Psoas muscle (tissue), 8 donors: ENCODE measurements around the gene USP28. TPM values are rescaled to one million over a fixed set of nuclear protein-coding genes. Genes with fewer than 3 reads are reported as not detected.
"Not testable (repeated sequence)": the region's sequence is repeated elsewhere in the genome, so short reads cannot be mapped to it uniquely, and the experiment has no call there.

Experiments used
- ATAC-seq, 4 donors: fragments of 200-7000 bp; cut with Tn5 transposase; one replicate each; pipeline ENCODE4 v1.9.1; 2020; ENCODE audit warnings: moderate library complexity in 3 of 4, mild to moderate bottlenecking in 2 of 4
- DNase-seq, 2 donors: peaks; one replicate each; pipeline ENCODE4 v3.0.0-alpha.2; 2020
- H3K27ac ChIP-seq: fragments of 200-600 bp; one replicate; pipeline ENCODE4 v1.8.0; 2022
- H3K27me3 ChIP-seq, 3 donors: fragments of 200-600 bp in 1 of 3; one replicate each; pipeline versions ENCODE4 v1.6.1 to v1.8.0; 2013 to 2022; ENCODE audit warnings: low read length in 2 of 3, mild to moderate bottlenecking in 2 of 3, moderate library complexity in 1 of 3; ENCODE audit not compliant: insufficient read depth in 3 of 3
- H3K36me3 ChIP-seq, 2 donors: fragments of 200-600 bp in 1 of 2; one replicate each; pipeline versions ENCODE4 v1.6.1 to v1.8.0; 2013 to 2022; ENCODE audit warnings: low read depth in 1 of 2, mild to moderate bottlenecking in 1 of 2, moderate library complexity in 1 of 2; ENCODE audit not compliant: insufficient read depth in 1 of 2
- H3K4me1 ChIP-seq: fragments of 200-600 bp; one replicate; pipeline ENCODE4 v1.8.0; 2022
- H3K4me3 ChIP-seq: fragments of 200-600 bp; one replicate; pipeline ENCODE4 v1.8.0; 2022; ENCODE audit warnings: mild to moderate bottlenecking
- H3K9me3 ChIP-seq: fragments of 200-600 bp; one replicate; pipeline ENCODE4 v1.8.0; 2022
- WGBS, 3 donors: extraction: QIAGEN DNeasy Blood & Tissue Kit; methylation state at CpG; one replicate each; pipeline versions ENCODE4 v1.1.6 to v1.1.7; 2013; 5-methylcytosine and 5-hydroxymethylcytosine counted together
- intact Hi-C, 2 donors: fragments of 100-400 bp; cut with DNase I; formaldehyde crosslinking; loops; one replicate each; pipeline versions ENCODE4 v1.11.0 to v1.14.2; 2022
- polyA plus RNA-seq, 3 donors: library from polyadenylated mRNA; stranded (reverse); fragments of 200-250 nt; gene quantifications; one replicate each; pipeline ENCODE4 v1.2.3, GENCODE V29; 2013
- total RNA-seq, 4 donors: library from RNA; stranded (reverse); fragmentation: NEBNext Ultra II Directional in 2 of 4; extraction: Animal tissue kit (Norgen Biotek cat#: 25700) in 2 of 4; gene quantifications; one replicate each; pipeline versions ENCODE4 v1.2.1 to v1.2.4, GENCODE V29; 2021 to 2023
- TF ChIP-seq, protein P1 (sequence below): fragments of 200-600 bp; IDR thresholded peaks from one replicate; pipeline ENCODE4 v1.8.0; 2022; ENCODE audit warnings: antibody characterized with exemption
- donor health status: healthy with polysubstance abuse.
- donor health status: DM: no; HTN: no; CAD: no; lungs with moderate emphysema.
- donor health status: Bipolar disorder and iron deficiency.
- donor health status: healthy.
- donor health status: DM: yes; HTN: yes; CAD: no.
- donor health status: DM: no; HTN: no; CAD: no.
- donor health status: DM: no; HTN: no; CAD: no.
- donor health status: DM: yes; HTN: yes; CAD: no.

Gene USP28
- total and polyA plus RNA-seq, 7 donors = 35.4 to 224 (median 112) TPM

DNA sequence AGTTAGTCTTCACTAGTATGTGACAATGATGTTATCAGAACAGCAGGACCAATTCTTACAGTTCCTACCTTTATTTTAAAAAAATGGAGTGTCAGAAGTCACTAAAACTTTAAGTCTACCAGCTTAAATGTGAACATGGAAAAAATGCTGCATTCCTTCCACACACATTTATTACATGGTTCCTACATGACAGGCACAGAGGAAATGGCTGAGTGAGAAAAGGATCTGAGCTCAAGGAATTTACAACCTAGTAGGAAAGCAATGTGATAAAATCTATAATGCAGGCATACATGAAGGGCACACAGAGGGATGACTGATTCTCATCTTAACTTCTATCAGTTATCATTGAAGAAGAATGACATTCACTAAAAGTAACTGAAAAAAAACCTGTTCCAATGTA is 72.8 kb downstream of the USP28 start:
- H3K36me3 ChIP-seq = peaks cover 19 to 98% of the 10 kb centered on the region in 2 donors
- no peak for DNase-seq
- no peaks in the 10 kb centered on the region for H3K27me3 ChIP-seq
- H3K4me3 ChIP-seq = no peak overlapping the region
- no peak for ATAC-seq
- intact Hi-C loops = loop anchor here in 1 of 2 donors (5.0 kb wide), 1 partner anchor 460 kb away; no protein-coding TSS in a partner anchor
- H3K4me1 ChIP-seq = no peaks in the 10 kb centered on the region
- no peaks in the 10 kb centered on the region for H3K9me3 ChIP-seq
- no peak overlapping the region for H3K27ac ChIP-seq
- TF ChIP-seq, protein P1, sequence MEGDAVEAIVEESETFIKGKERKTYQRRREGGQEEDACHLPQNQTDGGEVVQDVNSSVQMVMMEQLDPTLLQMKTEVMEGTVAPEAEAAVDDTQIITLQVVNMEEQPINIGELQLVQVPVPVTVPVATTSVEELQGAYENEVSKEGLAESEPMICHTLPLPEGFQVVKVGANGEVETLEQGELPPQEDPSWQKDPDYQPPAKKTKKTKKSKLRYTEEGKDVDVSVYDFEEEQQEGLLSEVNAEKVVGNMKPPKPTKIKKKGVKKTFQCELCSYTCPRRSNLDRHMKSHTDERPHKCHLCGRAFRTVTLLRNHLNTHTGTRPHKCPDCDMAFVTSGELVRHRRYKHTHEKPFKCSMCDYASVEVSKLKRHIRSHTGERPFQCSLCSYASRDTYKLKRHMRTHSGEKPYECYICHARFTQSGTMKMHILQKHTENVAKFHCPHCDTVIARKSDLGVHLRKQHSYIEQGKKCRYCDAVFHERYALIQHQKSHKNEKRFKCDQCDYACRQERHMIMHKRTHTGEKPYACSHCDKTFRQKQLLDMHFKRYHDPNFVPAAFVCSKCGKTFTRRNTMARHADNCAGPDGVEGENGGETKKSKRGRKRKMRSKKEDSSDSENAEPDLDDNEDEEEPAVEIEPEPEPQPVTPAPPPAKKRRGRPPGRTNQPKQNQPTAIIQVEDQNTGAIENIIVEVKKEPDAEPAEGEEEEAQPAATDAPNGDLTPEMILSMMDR = no peak

DNA sequence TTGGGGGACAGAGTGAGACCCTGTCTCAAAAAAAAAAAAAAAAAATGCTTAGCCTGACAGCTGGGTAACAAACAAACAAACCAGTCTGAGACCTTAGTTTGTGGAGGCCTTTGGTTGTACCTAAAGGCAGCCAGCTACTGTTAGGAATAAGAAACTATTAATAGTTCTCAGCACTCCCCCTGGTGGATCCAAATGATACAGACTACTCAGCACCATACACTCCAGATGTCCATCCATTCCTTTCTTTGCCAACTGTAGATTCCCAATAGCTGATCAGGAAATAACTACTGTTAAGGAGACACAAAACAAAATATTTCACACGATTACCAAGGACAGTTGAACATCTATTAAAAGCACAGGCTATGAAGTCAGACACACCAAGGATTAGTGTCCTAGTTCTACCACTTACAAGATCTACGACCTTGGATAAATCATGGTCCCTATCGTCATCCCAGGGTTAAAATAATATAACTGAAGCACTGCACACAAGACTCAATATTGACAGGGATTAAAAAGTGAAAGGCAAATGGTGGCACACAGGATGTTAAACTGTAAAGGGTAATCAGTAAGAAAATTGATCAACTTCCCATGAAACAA is 78.6 kb downstream of the USP28 start:
- Histone ChIP-seq H3K36me3 (peaks cover 6 to 47% of the 10 kb centered on the region in 2 donors), H3K4me3 (no peak overlapping the region), H3K9me3 (no peaks in the 10 kb centered on the region), H3K4me1 (no peaks in the 10 kb centered on the region), H3K27me3 (no peaks in the 10 kb centered on the region), H3K27ac (peak overlapping the region; percentile 65)
- WGBS, 3 donors = 40 to 67% (median 41%) methylated on average over 3 of the region's 3 CpGs
- peak; percentile 87 to 97 (median 94) for ATAC-seq
- intact Hi-C loops = loop anchor here (5.0 to 10.0 kb wide), 3 partner anchors 36 to 492 kb away; partner anchors contain the start of gene TTC12 (in 1 of the 2)
- TF ChIP-seq, protein P1 = peak; percentile 74
- DNase-seq = no peak

DNA sequence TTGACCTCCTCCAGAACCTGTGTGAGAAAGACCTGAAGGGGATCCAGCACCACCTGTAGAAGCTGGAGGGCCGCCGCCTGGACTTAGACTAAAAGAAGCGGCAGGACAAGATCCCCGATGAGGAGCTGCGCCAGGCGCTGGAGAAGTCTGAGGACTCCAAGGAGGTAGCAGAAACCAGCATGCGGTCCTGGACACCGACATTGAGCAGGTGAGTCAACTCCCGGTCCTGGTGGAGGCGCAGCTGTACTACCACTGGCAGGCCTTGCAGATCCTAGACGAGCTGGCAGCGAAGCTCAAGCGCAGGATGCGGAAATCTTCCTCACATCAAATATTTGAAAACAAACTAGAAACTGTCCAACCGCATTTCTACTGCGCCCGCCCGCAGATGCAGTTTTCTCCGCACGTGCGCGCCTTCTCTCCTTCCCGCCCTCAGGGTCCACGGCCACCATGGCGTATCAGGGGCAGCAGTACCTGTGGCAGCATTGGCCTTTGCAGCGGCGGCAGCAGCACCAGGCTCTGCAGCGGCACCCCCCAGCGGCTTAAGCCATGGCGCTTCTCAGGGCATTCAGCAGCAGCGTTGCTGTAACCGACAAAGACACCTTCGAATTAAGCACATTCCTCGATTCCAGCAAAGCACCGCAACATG is 85.6 kb downstream of the USP28 start:
- H3K4me1 ChIP-seq = no peaks in the 10 kb centered on the region
- DNase-seq (no peak), ATAC-seq (no peak)
- no peak overlapping the region for H3K27ac ChIP-seq
- no peaks in the 10 kb centered on the region for H3K36me3 ChIP-seq
- TF ChIP-seq, protein P1 = no peak
- no peak overlapping the region for H3K4me3 ChIP-seq
- H3K9me3 ChIP-seq = no peaks in the 10 kb centered on the region
- intact Hi-C loops = loop anchor here (10.0 kb wide), 2 partner anchors 475 to 485 kb away; partner anchors contain the start of gene TTC12 (in 1 of the 2)
- no peaks in the 10 kb centered on the region for H3K27me3 ChIP-seq
- WGBS, 3 donors = 80 to 89% (median 87%) methylated on average over 34 to 35 of the region's 35 CpGs

DNA sequence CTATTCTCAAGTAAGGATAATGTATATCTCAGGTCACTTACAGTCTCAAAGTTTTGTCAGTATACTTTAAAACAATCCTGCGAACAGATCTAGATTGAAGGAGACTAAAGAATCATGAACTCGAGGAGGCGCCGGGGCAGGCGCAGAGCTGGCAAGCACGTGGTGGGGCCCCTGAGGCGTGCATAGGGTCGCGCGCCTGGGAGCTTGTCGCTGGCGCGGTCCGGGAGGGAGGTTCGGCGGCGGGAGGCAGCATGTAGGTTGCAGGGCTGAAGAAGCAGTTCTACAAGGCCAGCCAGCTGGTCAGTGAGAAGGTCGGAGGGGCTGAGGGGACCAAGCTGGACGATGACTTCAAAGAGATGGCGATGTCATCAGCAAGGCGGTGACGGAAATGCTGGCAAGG is 86.4 kb downstream of the USP28 start:
- H3K4me1 ChIP-seq, H3K27ac ChIP-seq, intact Hi-C loops, H3K27me3 ChIP-seq, H3K9me3 ChIP-seq, DNase-seq, ATAC-seq, H3K36me3 ChIP-seq, H3K4me3 ChIP-seq: not testable (repeated sequence)
- 83 to 86% (median 85%) methylated on average over 22 of the region's 22 CpGs for WGBS, 3 donors

DNA sequence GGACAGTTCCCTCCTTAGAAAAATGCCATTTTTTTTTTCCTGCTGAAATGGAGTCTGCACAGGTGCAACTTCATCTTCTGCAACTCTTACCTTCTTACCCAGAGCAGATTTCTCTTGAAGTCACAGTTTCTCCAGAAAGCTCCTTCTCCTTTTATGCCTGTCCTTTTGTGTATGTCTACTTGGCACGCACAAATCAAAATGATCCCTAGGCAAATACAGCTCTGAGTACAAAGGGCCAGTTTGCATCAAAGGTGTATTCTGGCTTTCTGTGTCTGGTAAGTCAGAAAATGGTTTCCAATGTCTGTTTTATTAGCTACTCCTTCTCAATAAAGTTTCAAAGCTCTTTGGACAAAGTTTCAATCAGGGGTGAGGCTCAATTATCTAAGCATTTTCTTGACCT is 93.2 kb downstream of the USP28 start:
- Histone ChIP-seq H3K4me3 (no peak overlapping the region), H3K27ac (no peak overlapping the region), H3K4me1 (peaks cover 10% of the 10 kb centered on the region), H3K27me3 (no peaks in the 10 kb centered on the region), H3K9me3 (no peaks in the 10 kb centered on the region), H3K36me3 (no peaks in the 10 kb centered on the region)
- 89 to 94% (median 90%) methylated on average over 1 of the region's 1 CpG for whole genome bisulfite sequencing, 3 donors
- DNase-seq = no peak
- TF ChIP-seq, protein P1 = no peak
- ATAC-seq = no peak
- intact Hi-C loops = no loop called here
